Endothelial cell of umbilical vein (primary cell): ENCODE results near the gene ZBTB21. TPM values are rescaled to one million over a fixed set of nuclear protein-coding genes. Genes with fewer than 3 reads are reported as not detected.

Experiments used
- BruUV-seq: library from RNA; stranded (reverse); fragments of 400-500 nt; replicated peaks from 2 replicates; lab custom pipeline; 2021; lab: Mats Ljungman, UMichigan
- CTCF ChIA-PET: fragments of 300-600, 350-600 bp; sonication (Branson Sonifier 250); formaldehyde crosslinking; loops from one replicate; lab custom pipeline; 2021; ENCODE audit warnings: antibody characterized with exemption, inconsistent platforms; lab: Charles Lee
- POLR2A ChIA-PET: fragments of 300-600, 350-600 bp; sonication (Branson Sonifier 250); formaldehyde crosslinking; loops from one replicate; lab custom pipeline; 2021; ENCODE audit warnings: antibody characterized with exemption, inconsistent platforms; lab: Charles Lee
- DNase-seq: peaks from one replicate; pipeline ENCODE4 v3.0.0-alpha.2; 2011; ENCODE audit warnings: low read depth, low spot score
- FAIRE-seq: peaks from 2 replicates; lab custom pipeline; 2011; peaks lifted over from hg19 to GRCh38; lab: Jason Lieb, UNC
- H2AFZ ChIP-seq: 2 replicates; pipeline ENCODE4 v1.6.0; 2012; ENCODE audit warnings: low read depth, low read length, control low read depth, inconsistent platforms
- H3K27ac ChIP-seq: 2 replicates; pipeline ENCODE4 v1.5.1; 2011; ENCODE audit warnings: low read depth, mild to moderate bottlenecking, control low read depth, low read length, moderate library complexity; ENCODE audit not compliant: insufficient read depth
- H3K27me3 ChIP-seq, 2 experiments: 2 replicates each; pipeline versions ENCODE4 v1.6.0 to v1.6.1; 2011; ENCODE audit warnings: low read length in 2 of 2, mixed read lengths in 1 of 2; ENCODE audit not compliant: control insufficient read depth in 2 of 2, insufficient read depth in 2 of 2
- H3K36me3 ChIP-seq, 2 experiments: 2 replicates in 1 of 2; 3 replicates in 1 of 2; pipeline ENCODE4 v1.5.1; 2011; ENCODE audit warnings: low read length in 2 of 2, mild to moderate bottlenecking in 1 of 2, moderate library complexity in 1 of 2; ENCODE audit not compliant: control insufficient read depth in 2 of 2, insufficient read depth in 2 of 2; ENCODE audit errors: extremely low read depth in 1 of 2
- H3K4me1 ChIP-seq: 3 replicates; pipeline ENCODE4 v1.5.1; 2011; ENCODE audit warnings: mild to moderate bottlenecking, low read length; ENCODE audit not compliant: control insufficient read depth, insufficient read depth; ENCODE audit errors: extremely low read depth
- H3K4me2 ChIP-seq: 2 replicates; pipeline ENCODE4 v1.6.1; 2011; ENCODE audit warnings: low read length, control low read depth, mixed read lengths; ENCODE audit not compliant: insufficient read depth
- H3K4me3 ChIP-seq, 3 experiments: fragments of 200-600 bp in 1 of 3; sonication (generic), shearing (Covaris generic) in 1 of 3; replicated peaks in 1 of 3; 2 replicates each; pipeline ENCODE4 v1.5.1; 2011 to 2016; ENCODE audit warnings: control low read depth in 3 of 3, low read length in 3 of 3, mild to moderate bottlenecking in 2 of 3, inconsistent platforms in 1 of 3, low read depth in 1 of 3, moderate library complexity in 1 of 3; ENCODE audit not compliant: insufficient read depth in 1 of 3
- H3K79me2 ChIP-seq: 2 replicates; pipeline ENCODE4 v1.6.0; 2012; ENCODE audit warnings: low read length, inconsistent platforms; ENCODE audit not compliant: control insufficient read depth, insufficient read depth
- H3K9ac ChIP-seq: replicated peaks from 2 replicates; pipeline ENCODE3; 2011; ENCODE audit warnings: low read length, control low read depth; ENCODE audit not compliant: insufficient read depth; ENCODE audit errors: extremely low read depth
- H3K9me1 ChIP-seq: replicated peaks from 3 replicates; pipeline ENCODE4 v1.6.0; 2011; ENCODE audit warnings: mild to moderate bottlenecking, low read length; ENCODE audit not compliant: control insufficient read depth, insufficient read depth; ENCODE audit errors: extremely low read depth
- H3K9me3 ChIP-seq: replicated peaks from 2 replicates; pipeline ENCODE4 v1.5.1; 2012; ENCODE audit warnings: low read length, inconsistent platforms; ENCODE audit not compliant: control insufficient read depth, insufficient read depth
- H4K20me1 ChIP-seq: replicated peaks from 2 replicates; pipeline ENCODE3; 2011; ENCODE audit warnings: mild to moderate bottlenecking, low read length; ENCODE audit not compliant: control insufficient read depth, insufficient read depth; ENCODE audit errors: extremely low read depth
- EZH2 ChIP-seq: IDR thresholded peaks from 2 replicates; pipeline ENCODE4 v1.6.1; 2012; ENCODE audit warnings: borderline replicate concordance, low read depth, mild to moderate bottlenecking, moderate library complexity, low read length, inconsistent platforms; ENCODE audit not compliant: severe bottlenecking
- FOS ChIP-seq: IDR thresholded peaks from 2 replicates; pipeline ENCODE4 v1.6.1; 2011; ENCODE audit warnings: mild to moderate bottlenecking, low read length, moderate library complexity, borderline replicate concordance; ENCODE audit not compliant: insufficient read depth
- GATA2 ChIP-seq: IDR thresholded peaks from 2 replicates; pipeline ENCODE4 v1.7.0; 2011; ENCODE audit warnings: low read depth, mild to moderate bottlenecking, moderate library complexity, mixed read lengths, low read length; ENCODE audit not compliant: insufficient read length, insufficient read depth
- JUN ChIP-seq: IDR thresholded peaks from 2 replicates; pipeline ENCODE4 v1.6.1; 2011; ENCODE audit warnings: borderline replicate concordance, low read depth; ENCODE audit not compliant: insufficient read length, insufficient read depth
- MAX ChIP-seq: IDR thresholded peaks from 2 replicates; pipeline ENCODE4 v1.6.1; 2011; ENCODE audit not compliant: insufficient read depth, insufficient read length
- MYC ChIP-seq: IDR thresholded peaks from one replicate; pipeline ENCODE4 v1.6.1; 2011; ENCODE audit warnings: mild to moderate bottlenecking, low read depth, low read length
- POLR2A ChIP-seq: IDR thresholded peaks from 2 replicates; pipeline ENCODE4 v1.6.1; 2012; ENCODE audit warnings: low read depth, mild to moderate bottlenecking, control low read depth, low read length
- POLR2AphosphoS5 ChIP-seq: IDR thresholded peaks from 2 replicates; pipeline ENCODE4 v1.6.1; 2012; ENCODE audit warnings: low read depth, mild to moderate bottlenecking, control low read depth, low read length, moderate library complexity; ENCODE audit not compliant: insufficient read depth
- dilution Hi-C: fragments of 300-500 bp; cut with MboI; formaldehyde crosslinking; loops from one replicate; pipeline ENCODE4 v1.15.0; 2019; ENCODE audit warnings: low sequenced_read_pairs; ENCODE audit not compliant: extremely low pct_ligation_motif_present
- intact Hi-C: fragments of 100-400 bp; cut with micrococcal nuclease; formaldehyde crosslinking; loops from one replicate; pipeline ENCODE4 v1.10.0; 2022
- polyA plus RNA-seq, 4 experiments: library from polyadenylated mRNA; depleted of rRNA in 3 of 4; stranded (reverse) in 3 of 4; unstranded in 1 of 4; fragments of >200 nt; gene quantifications; 2 replicates each; pipeline versions ENCODE4 v1.2.1 to v1.2.3, GENCODE V29; 2011 to 2012; ENCODE audit warnings: missing spikeins in 1 of 4
- total RNA-seq: library from RNA; stranded (reverse); gene quantifications from 2 replicates; pipeline ENCODE4 v1.2.3, GENCODE V29; 2021
- TF ChIP-seq, protein P1 (sequence below), 2 donors: IDR thresholded peaks; 1 replicate in 1 of 2; 2 replicates in 1 of 2; pipeline ENCODE4 v1.5.1; 2011; ENCODE audit warnings: low read length in 2 of 2, mild to moderate bottlenecking in 2 of 2, moderate library complexity in 2 of 2, control low read depth in 1 of 2, inconsistent platforms in 1 of 2, low read depth in 1 of 2; ENCODE audit not compliant: insufficient read depth in 1 of 2; ENCODE audit errors: extremely low read depth in 1 of 2

Gene ZBTB21
- total and polyA plus RNA-seq, 2 donors (not counting 3 experiments of a cell fraction or from before 2014, with no cell fraction given): 2.8 to 12.4 TPM

- H3K9me1 ChIP-seq: no peaks in the 10 kb centered on the region
- DNase-seq (no peak), FAIRE-seq (no peak)
- H3K9ac ChIP-seq: no peak overlapping the region
- no peaks in the 10 kb centered on the region for H3K27me3 ChIP-seq
- H4K20me1 ChIP-seq: no peaks in the 10 kb centered on the region
- ChIA-PET CTCF (interaction anchor here (1.0 kb wide), 1 partner anchor 124 kb away, joined by 4 read pairs; no protein-coding TSS in a partner anchor), POLR2A (no interaction called here)
- TF ChIP-seq MAX (no peak), EZH2 (no peak), MYC (no peak), GATA2 (no peak), JUN (no peak), POLR2AphosphoS5 (no peak), FOS (no peak), POLR2A (no peak)
- H3K36me3 ChIP-seq: peaks cover 0 to 5% of the 10 kb centered on the region in 2 experiments
- no peak overlapping the region for H3K4me2 ChIP-seq
- intact Hi-C loops (no loop called here), dilution Hi-C loops (no loop called here)
- no peaks in the 10 kb centered on the region for H3K9me3 ChIP-seq
- no peaks in the 10 kb centered on the region for H3K4me1 ChIP-seq
- BruUV-seq: no TSS peak
- no peak overlapping the region for H3K27ac ChIP-seq
- peaks cover 29% of the 10 kb centered on the region for H3K79me2 ChIP-seq
- no peak overlapping the region for H3K4me3 ChIP-seq
- no peak overlapping the region for H2AFZ ChIP-seq
Observed at GRCh38 chr21:41940431-41940830, 69.7 kb downstream of the ZBTB21 start.

DNA sequence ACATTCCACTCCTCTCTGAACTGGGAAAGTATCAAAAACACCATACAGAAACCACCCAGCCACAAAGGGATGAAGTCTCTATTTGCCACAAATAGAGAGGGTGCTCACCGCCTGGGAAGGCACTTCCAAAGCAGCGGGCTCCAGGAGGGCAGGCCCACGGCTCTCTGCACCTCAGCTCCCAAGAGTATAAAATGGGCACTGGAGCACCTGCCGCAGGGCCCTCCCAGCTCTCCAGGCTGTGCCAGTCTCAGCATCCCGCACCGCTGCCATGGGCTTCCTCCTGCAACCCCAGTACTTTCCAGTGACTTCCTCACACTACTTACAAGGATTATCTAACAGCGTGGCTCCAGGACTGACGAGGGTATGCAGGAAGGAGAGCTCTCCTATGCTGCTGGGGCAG lies 70.8 kb downstream of the ZBTB21 start:
- DNase-seq (no peak), FAIRE-seq (no peak)
- no TSS peak for BruUV-seq
- TF ChIP-seq GATA2: no peak
- no peak for TF ChIP-seq EZH2
- no peak for TF ChIP-seq FOS
- no peak for TF ChIP-seq MYC
- TF ChIP-seq, protein P1, sequence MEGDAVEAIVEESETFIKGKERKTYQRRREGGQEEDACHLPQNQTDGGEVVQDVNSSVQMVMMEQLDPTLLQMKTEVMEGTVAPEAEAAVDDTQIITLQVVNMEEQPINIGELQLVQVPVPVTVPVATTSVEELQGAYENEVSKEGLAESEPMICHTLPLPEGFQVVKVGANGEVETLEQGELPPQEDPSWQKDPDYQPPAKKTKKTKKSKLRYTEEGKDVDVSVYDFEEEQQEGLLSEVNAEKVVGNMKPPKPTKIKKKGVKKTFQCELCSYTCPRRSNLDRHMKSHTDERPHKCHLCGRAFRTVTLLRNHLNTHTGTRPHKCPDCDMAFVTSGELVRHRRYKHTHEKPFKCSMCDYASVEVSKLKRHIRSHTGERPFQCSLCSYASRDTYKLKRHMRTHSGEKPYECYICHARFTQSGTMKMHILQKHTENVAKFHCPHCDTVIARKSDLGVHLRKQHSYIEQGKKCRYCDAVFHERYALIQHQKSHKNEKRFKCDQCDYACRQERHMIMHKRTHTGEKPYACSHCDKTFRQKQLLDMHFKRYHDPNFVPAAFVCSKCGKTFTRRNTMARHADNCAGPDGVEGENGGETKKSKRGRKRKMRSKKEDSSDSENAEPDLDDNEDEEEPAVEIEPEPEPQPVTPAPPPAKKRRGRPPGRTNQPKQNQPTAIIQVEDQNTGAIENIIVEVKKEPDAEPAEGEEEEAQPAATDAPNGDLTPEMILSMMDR (IDR thresholded peaks at IDR 0.05; ENCODE audit: extremely low read depth in 1 of 2, insufficient read depth in 1 of 2, low read depth in 1 of 2, low read length in 2 of 2): no peak
- no peak for TF ChIP-seq POLR2AphosphoS5
- no peak for TF ChIP-seq JUN
- TF ChIP-seq MAX: no peak
- TF ChIP-seq POLR2A: no peak
- no peak overlapping the region for H2AFZ ChIP-seq
- H3K4me3 ChIP-seq: no peak overlapping the region
- H3K27ac ChIP-seq: no peak overlapping the region
- peaks cover 0 to 5% of the 10 kb centered on the region in 2 experiments for H3K36me3 ChIP-seq
- no peak overlapping the region for H3K4me2 ChIP-seq
- H3K9ac ChIP-seq: no peak overlapping the region
- dilution Hi-C loops: no loop called here
- peaks cover 25% of the 10 kb centered on the region for H3K79me2 ChIP-seq
- POLR2A ChIA-PET: no interaction called here
- peaks cover under 1% of the 10 kb centered on the region for H3K4me1 ChIP-seq
- no peaks in the 10 kb centered on the region for H4K20me1 ChIP-seq
- H3K9me1 ChIP-seq: no peaks in the 10 kb centered on the region
- CTCF ChIA-PET: interaction anchor here (0.7 to 1.2 kb wide), 2 partner anchors 14 to 178 kb away, joined by 3 read pairs; no protein-coding TSS in a partner anchor
- no peaks in the 10 kb centered on the region for H3K9me3 ChIP-seq
- no peaks in the 10 kb centered on the region for H3K27me3 ChIP-seq
- intact Hi-C loops: no loop called here
